OCI-LY1 (cell line): Measurements from ENCODE around the gene FBXW4.

Experiments used
- H2AFZ ChIP-seq: fragments of 200-600 bp; sonication (generic), shearing (Covaris generic); 2 replicates; pipeline ENCODE4 v1.6.0; 2014; ENCODE audit warnings: antibody characterized with exemption, mild to moderate bottlenecking, low read length
- H3F3A ChIP-seq: fragments of 200-600 bp; sonication (generic), shearing (Covaris generic); 2 replicates; pipeline ENCODE4 v1.6.0; 2014; ENCODE audit warnings: mild to moderate bottlenecking, antibody characterized with exemption, low read length, moderate library complexity; ENCODE audit not compliant: insufficient read depth
- H3K27ac ChIP-seq: fragments of 200-600 bp; sonication (generic); 2 replicates; pipeline ENCODE4 v1.5.1; 2014; ENCODE audit warnings: low read length, mixed run types, mild to moderate bottlenecking, low read depth; ENCODE audit not compliant: poor library complexity, severe bottlenecking
- H3K27me3 ChIP-seq: fragments of 200-600 bp; sonication (generic); 2 replicates; pipeline ENCODE4 v1.6.0; 2014; ENCODE audit warnings: antibody characterized with exemption, mild to moderate bottlenecking, low read length, moderate library complexity; ENCODE audit not compliant: insufficient read depth
- H3K36me3 ChIP-seq: fragments of 200-600 bp; sonication (generic); 2 replicates; pipeline ENCODE4 v1.6.1; 2014; ENCODE audit warnings: mild to moderate bottlenecking, antibody characterized with exemption, low read length, moderate library complexity, mixed read lengths; ENCODE audit not compliant: insufficient read depth
- H3K4me1 ChIP-seq: fragments of 200-600 bp; sonication (generic); 2 replicates; pipeline ENCODE4 v1.5.1; 2014; ENCODE audit warnings: mild to moderate bottlenecking, low read length, moderate library complexity; ENCODE audit not compliant: insufficient read depth, severe bottlenecking
- H3K4me2 ChIP-seq: fragments of 200-600 bp; sonication (generic), shearing (Covaris generic); 2 replicates; pipeline ENCODE4 v1.6.1; 2014; ENCODE audit warnings: low read length
- H3K4me3 ChIP-seq: fragments of 200-600 bp; sonication (generic); 2 replicates; pipeline ENCODE4 v1.5.1; 2014; ENCODE audit warnings: low read length, low read depth, mild to moderate bottlenecking, mixed read lengths; ENCODE audit not compliant: poor library complexity, severe bottlenecking
- H3K79me2 ChIP-seq: fragments of 200-600 bp; shearing (Covaris generic); 2 replicates; pipeline ENCODE4 v1.6.1; 2016; ENCODE audit warnings: mixed run types, low read length, mixed read lengths; ENCODE audit not compliant: insufficient read depth
- H3K9ac ChIP-seq: fragments of 200-600 bp; sonication (generic), shearing (Covaris generic); 2 replicates; pipeline ENCODE4 v1.6.1; 2014; ENCODE audit warnings: mild to moderate bottlenecking, low read length, mixed read lengths
- H3K9me2 ChIP-seq: fragments of 200-600 bp; sonication (generic), shearing (Covaris generic); 2 replicates; pipeline ENCODE4 v1.6.1; 2014; ENCODE audit warnings: low read depth, mild to moderate bottlenecking, low read length, mixed read lengths
- H3K9me3 ChIP-seq: fragments of 200-600 bp; shearing (Covaris generic); 2 replicates; pipeline ENCODE4 v1.6.1; 2014; ENCODE audit warnings: low read length, mixed read lengths
- H4K20me1 ChIP-seq: fragments of 200-600 bp; sonication (generic), shearing (Covaris generic); 2 replicates; pipeline ENCODE4 v1.6.0; 2016; ENCODE audit warnings: mild to moderate bottlenecking, low read length; ENCODE audit not compliant: insufficient read depth
- CTCF ChIP-seq: fragments of 200-600 bp; sonication (generic), shearing (Covaris generic); IDR thresholded peaks from 2 replicates; pipeline ENCODE4 v1.5.1; 2017; ENCODE audit warnings: mild to moderate bottlenecking, antibody characterized with exemption, low read length, moderate library complexity, mixed read lengths
- EZH2 ChIP-seq: fragments of 200-600 bp; sonication (generic), shearing (Covaris generic); IDR thresholded peaks from 2 replicates; pipeline ENCODE4 v1.8.0; 2017; ENCODE audit warnings: borderline replicate concordance, mixed run types, mild to moderate bottlenecking, antibody characterized with exemption, low read length, moderate library complexity, mixed read lengths

FBXW4 gene

GRCh38 chr10:101575580-101576210 is 119.3 kb downstream of the FBXW4 start:
- H3K9ac ChIP-seq = no peak overlapping the region
- no peaks in the 10 kb centered on the region for H3K9me3 ChIP-seq
- H3K4me3 ChIP-seq = no peak overlapping the region
- no peaks in the 10 kb centered on the region for H3K36me3 ChIP-seq
- H3F3A ChIP-seq = no peaks in the 10 kb centered on the region
- no peak overlapping the region for H3K27ac ChIP-seq
- H3K27me3 ChIP-seq = no peaks in the 10 kb centered on the region
- H3K4me2 ChIP-seq = no peak overlapping the region
- H3K4me1 ChIP-seq = no peaks in the 10 kb centered on the region
- H2AFZ ChIP-seq = no peak overlapping the region
- H3K79me2 ChIP-seq = no peaks in the 10 kb centered on the region
- H3K9me2 ChIP-seq = no peaks in the 10 kb centered on the region
- H4K20me1 ChIP-seq = no peaks in the 10 kb centered on the region
- no peak for TF ChIP-seq EZH2
- no peak for TF ChIP-seq CTCF

GRCh38 chr10:101575091-101575490 is 119.9 kb downstream of the FBXW4 start:
- Histone ChIP-seq H4K20me1 (no peaks in the 10 kb centered on the region), H3K9me2 (no peaks in the 10 kb centered on the region), H3K79me2 (no peaks in the 10 kb centered on the region), H3K4me3 (no peak overlapping the region), H3K9me3 (no peaks in the 10 kb centered on the region), H3K4me2 (no peak overlapping the region), H3K9ac (no peak overlapping the region), H3K27ac (no peak overlapping the region), H3K36me3 (no peaks in the 10 kb centered on the region), H3K27me3 (no peaks in the 10 kb centered on the region), H3K4me1 (peaks cover 4% of the 10 kb centered on the region), H2AFZ (no peak overlapping the region), H3F3A (no peaks in the 10 kb centered on the region)
- TF ChIP-seq EZH2 (no peak), CTCF (no peak)

- TF ChIP-seq EZH2 = no peak
- no peak for TF ChIP-seq CTCF
- Histone ChIP-seq H3K27ac (no peak overlapping the region), H3K4me1 (peaks cover 10% of the 10 kb centered on the region), H3K27me3 (no peaks in the 10 kb centered on the region), H3K36me3 (no peaks in the 10 kb centered on the region), H3K79me2 (no peaks in the 10 kb centered on the region), H3K9me2 (no peaks in the 10 kb centered on the region), H2AFZ (no peak overlapping the region), H3K9ac (no peak overlapping the region), H4K20me1 (no peaks in the 10 kb centered on the region), H3K4me3 (no peak overlapping the region), H3K4me2 (no peak overlapping the region), H3F3A (no peaks in the 10 kb centered on the region), H3K9me3 (no peaks in the 10 kb centered on the region)
Measured at GRCh38 chr10:101573885-101574753, 120.9 kb downstream of the FBXW4 start.
